ENCODE results near the gene NELFB. TPM values are rescaled to one million over a fixed set of nuclear protein-coding genes. Genes with fewer than 3 reads are reported as not detected.

Gene NELFB
- total and polyA plus RNA-seq, 2 donors (not counting 1 experiment from before 2014, with no cell fraction given), result 53.7 to 55.8 TPM

GRCh38 chr9:137240841-137241489 lies 14.2 kb upstream of the NELFB start, which contains the start of gene TUBB4B:
TUBB4B (plus strand) TSS chr9:137241287; CDS start chr9:137241361, 74 bp downstream.
- Mint-ChIP-seq H3K27ac (peak within 1 kb of the TSS; percentile 97), H3K4me1 (peaks cover 42% of the 10 kb centered on the region), H3K27me3 (no peaks in the 10 kb centered on the region), H3K4me3 (peak within 1 kb of the TSS; percentile 92), H3K9me3 (ENCODE audit: insufficient read depth) (no peaks in the 10 kb centered on the region)
- Histone ChIP-seq H4K20me1 (ENCODE audit: control insufficient read depth, insufficient read depth, low read length, poor library complexity, severe bottlenecking) (peaks cover 51% of the 10 kb centered on the region), H3K4me3 (ENCODE audit: control extremely low read depth in 1 of 5, extremely low read depth in 1 of 5, insufficient read depth in 1 of 5, low read depth in 2 of 5, low read length in 4 of 5) (peak within 1 kb of the TSS; percentile 50 to 84 (median 75)), H3K27me3 (replicated peaks in 1 of 4; ENCODE audit: control extremely low read depth in 1 of 4, control insufficient read depth in 3 of 4, insufficient read depth in 4 of 4, low read length in 3 of 4) (no peaks in the 10 kb centered on the region), H3K4me2 (replicated peaks; ENCODE audit: low read depth, low read length, poor library complexity, severe bottlenecking) (peak within 1 kb of the TSS; percentile 96), H3K9ac (ENCODE audit: low read length) (peak within 1 kb of the TSS; percentile 80), H3K27ac (ENCODE audit: low read length in 2 of 2) (peak within 1 kb of the TSS; percentile 83 to 90), H3K36me3 (replicated peaks in 1 of 2; ENCODE audit: control extremely low read depth in 1 of 2, control insufficient read depth in 1 of 2, extremely low read depth in 1 of 2, insufficient read depth in 2 of 2, low read length in 1 of 2) (peaks cover 0 to 20% of the 10 kb centered on the region in 2 experiments), H3K79me2 (ENCODE audit: control insufficient read depth, insufficient read depth, low read length) (peaks cover 59% of the 10 kb centered on the region), H3K9me3 (ENCODE audit: control extremely low read depth in 1 of 3, control insufficient read depth in 2 of 3, insufficient read depth in 1 of 3, low read length in 2 of 3) (no peaks in the 10 kb centered on the region), H2AFZ (ENCODE audit: insufficient read depth, low read depth, low read length, poor library complexity, severe bottlenecking) (peak within 1 kb of the TSS; percentile 89), H3K4me1 (ENCODE audit: control insufficient read depth in 2 of 2, insufficient read depth in 2 of 2, low read length in 2 of 2) (peaks cover 29 to 54% of the 10 kb centered on the region in 2 donors)
- no peak for TF ChIP-seq CTCF (IDR thresholded peaks at IDR 0.05)
- WGBS (ENCODE audit: insufficient coverage), result under 1% methylated on average over 62 of the region's 67 CpGs
- DNase-seq, result peak; percentile 100
- ATAC-seq (ENCODE audit: low read depth), result peak; percentile 74
- CTCF ChIA-PET, result interaction anchor here (0.6 to 8.9 kb wide), 9 partner anchors 12 to 194 kb away, joined by 3 to 76 read pairs (median 6); partner anchors contain the start of genes ANAPC2, CYSRT1, MAN1B1 and NELFB
- intact Hi-C loops (cut with micrococcal nuclease), result loop anchor here (1.0 kb wide), 7 partner anchors 14 to 154 kb away; partner anchors contain the start of genes ANAPC2, NDOR1, NELFB and SSNA1
- POLR2A ChIA-PET, result interaction anchor here (0.7 to 1.7 kb wide), 18 partner anchors 14 to 399 kb away, joined by 3 to 29 read pairs (median 4); partner anchors contain the start of genes AJM1, ARRDC1, MAN1B1 and NELFB

All from B cell (primary cell).